AG04450 (cell line): ENCODE results near the gene RPS16. TPM values are rescaled to one million over a fixed set of nuclear protein-coding genes. Genes with fewer than 3 reads are reported as not detected.
A peak's percentile ranks its signal among the peaks of the same experiment; 100 is the strongest.

Source experiments
- CTCF ChIA-PET: fragments of 300-600, 350-600 bp; formaldehyde crosslinking; extraction: SDS; loops from one replicate; lab custom pipeline; 2022; ENCODE audit warnings: antibody characterized with exemption, inconsistent platforms; lab: Charles Lee
- POLR2A ChIA-PET: fragments of 350-600 bp; formaldehyde crosslinking; extraction: SDS; loops from one replicate; lab custom pipeline; 2021; ENCODE audit warnings: antibody characterized with exemption, inconsistent platforms; lab: Yijun Ruan, JAX
- DNase-seq: peaks from one replicate; pipeline ENCODE4 v3.0.0-alpha.2; 2011; ENCODE audit warnings: low read depth, low spot score
- H3K27ac ChIP-seq: one replicate; pipeline ENCODE4 v1.5.1; 2012; ENCODE audit warnings: low read depth, low read length, control low read depth
- H3K27me3 ChIP-seq: one replicate; pipeline ENCODE4 v1.6.0; 2012; ENCODE audit warnings: low read length; ENCODE audit not compliant: control insufficient read depth, insufficient read depth
- H3K4me3 ChIP-seq: 2 replicates; pipeline ENCODE4 v1.5.1; 2011; ENCODE audit warnings: mild to moderate bottlenecking, low read depth, low read length, control low read depth
- H3K9me3 ChIP-seq: 2 replicates; pipeline ENCODE4 v1.5.1; 2012; ENCODE audit warnings: low read length; ENCODE audit not compliant: control insufficient read depth, insufficient read depth
- polyA plus RNA-seq: library from polyadenylated mRNA; depleted of rRNA; stranded (reverse); fragments of >200 nt; gene quantifications from 2 replicates; pipeline ENCODE4 v1.2.3, GENCODE V29; 2011
- TF ChIP-seq, protein P1 (sequence below): IDR thresholded peaks from 2 replicates; pipeline ENCODE4 v1.5.1; 2011; ENCODE audit warnings: low read depth, low read length, control low read depth, inconsistent platforms

Gene RPS16
- polyA plus RNA-seq, 1 experiment = 1,488 TPM

DNA sequence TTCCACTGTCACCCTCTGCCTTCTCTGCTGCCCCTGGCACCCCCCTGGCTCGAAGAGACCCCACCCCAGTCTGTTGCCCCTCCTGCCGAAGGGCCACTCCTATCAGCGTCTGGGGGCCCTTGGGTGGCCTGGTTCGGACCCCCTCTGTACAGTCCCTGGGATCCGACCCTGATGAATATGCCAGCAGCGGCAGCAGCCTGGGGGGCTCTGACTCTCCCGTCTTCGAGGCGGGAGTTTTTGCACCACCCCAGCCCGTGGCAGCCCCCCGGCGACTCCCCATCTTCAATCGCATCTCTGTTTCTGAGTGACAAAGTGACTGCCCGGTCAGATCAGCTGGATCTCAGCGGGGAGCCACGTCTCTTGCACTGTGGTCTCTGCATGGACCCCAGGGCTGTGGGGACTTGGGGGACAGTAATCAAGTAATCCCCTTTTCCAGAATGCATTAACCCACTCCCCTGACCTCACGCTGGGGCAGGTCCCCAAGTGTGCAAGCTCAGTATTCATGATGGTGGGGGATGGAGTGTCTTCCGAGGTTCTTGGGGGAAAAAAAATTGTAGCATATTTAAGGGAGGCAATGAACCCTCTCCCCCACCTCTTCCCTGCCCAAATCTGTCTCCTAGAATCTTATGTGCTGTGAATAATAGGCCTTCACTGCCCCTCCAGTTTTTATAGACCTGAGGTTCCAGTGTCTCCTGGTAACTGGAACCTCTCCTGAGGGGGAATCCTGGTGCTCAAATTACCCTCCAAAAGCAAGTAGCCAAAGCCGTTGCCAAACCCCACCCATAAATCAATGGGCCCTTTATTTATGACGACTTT, 27.1 kb downstream of the RPS16 start:
- TF ChIP-seq, protein P1, sequence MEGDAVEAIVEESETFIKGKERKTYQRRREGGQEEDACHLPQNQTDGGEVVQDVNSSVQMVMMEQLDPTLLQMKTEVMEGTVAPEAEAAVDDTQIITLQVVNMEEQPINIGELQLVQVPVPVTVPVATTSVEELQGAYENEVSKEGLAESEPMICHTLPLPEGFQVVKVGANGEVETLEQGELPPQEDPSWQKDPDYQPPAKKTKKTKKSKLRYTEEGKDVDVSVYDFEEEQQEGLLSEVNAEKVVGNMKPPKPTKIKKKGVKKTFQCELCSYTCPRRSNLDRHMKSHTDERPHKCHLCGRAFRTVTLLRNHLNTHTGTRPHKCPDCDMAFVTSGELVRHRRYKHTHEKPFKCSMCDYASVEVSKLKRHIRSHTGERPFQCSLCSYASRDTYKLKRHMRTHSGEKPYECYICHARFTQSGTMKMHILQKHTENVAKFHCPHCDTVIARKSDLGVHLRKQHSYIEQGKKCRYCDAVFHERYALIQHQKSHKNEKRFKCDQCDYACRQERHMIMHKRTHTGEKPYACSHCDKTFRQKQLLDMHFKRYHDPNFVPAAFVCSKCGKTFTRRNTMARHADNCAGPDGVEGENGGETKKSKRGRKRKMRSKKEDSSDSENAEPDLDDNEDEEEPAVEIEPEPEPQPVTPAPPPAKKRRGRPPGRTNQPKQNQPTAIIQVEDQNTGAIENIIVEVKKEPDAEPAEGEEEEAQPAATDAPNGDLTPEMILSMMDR = no peak
- ChIA-PET POLR2A (interaction anchor here (3.7 to 3.8 kb wide), 3 partner anchors 10 to 27 kb away, joined by 20 to 27 read pairs (median 22); partner anchors contain the start of genes MED29, PAF1 and RPS16), CTCF (interaction anchor here (2.7 kb wide), 1 partner anchor 10 kb away, joined by 12 read pairs; no protein-coding TSS in a partner anchor)
- Histone ChIP-seq H3K9me3 (peaks cover 8% of the 10 kb centered on the region; the same call in 1 of the 2 replicates), H3K27ac (peak overlapping the region; percentile 57), H3K4me3 (peak overlapping the region; percentile 93), H3K27me3 (no peaks in the 10 kb centered on the region)
- DNase-seq = no peak

DNA sequence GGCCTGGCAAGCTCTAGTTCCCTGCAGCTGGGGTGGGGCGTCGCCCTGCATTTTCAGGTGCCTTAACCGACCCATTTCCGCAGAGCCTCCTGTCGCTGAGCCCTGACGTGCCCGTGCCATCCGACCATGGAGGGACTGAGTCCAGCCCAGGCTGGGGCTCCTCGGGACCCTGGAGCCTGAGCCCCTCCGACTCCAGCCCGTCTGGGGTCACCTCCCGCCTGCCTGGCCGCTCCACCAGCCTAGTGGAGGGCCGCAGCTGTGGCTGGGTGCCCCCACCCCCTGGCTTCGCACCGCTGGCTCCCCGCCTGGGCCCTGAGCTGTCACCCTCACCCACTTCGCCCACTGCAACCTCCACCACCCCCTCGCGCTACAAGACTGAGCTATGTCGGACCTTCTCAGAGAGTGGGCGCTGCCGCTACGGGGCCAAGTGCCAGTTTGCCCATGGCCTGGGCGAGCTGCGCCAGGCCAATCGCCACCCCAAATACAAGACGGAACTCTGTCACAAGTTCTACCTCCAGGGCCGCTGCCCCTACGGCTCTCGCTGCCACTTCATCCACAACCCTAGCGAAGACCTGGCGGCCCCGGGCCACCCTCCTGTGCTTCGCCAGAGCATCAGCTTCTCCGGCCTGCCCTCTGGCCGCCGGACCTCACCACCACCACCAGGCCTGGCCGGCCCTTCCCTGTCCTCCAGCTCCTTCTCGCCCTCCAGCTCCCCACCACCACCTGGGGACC, 27.9 kb downstream of the RPS16 start:
- H3K4me3 ChIP-seq = peak overlapping the region; percentile 93
- no peak for DNase-seq
- peak overlapping the region; percentile 57 for H3K27ac ChIP-seq
- ChIA-PET POLR2A (interaction anchor here (3.7 to 3.8 kb wide), 3 partner anchors 10 to 28 kb away, joined by 20 to 27 read pairs (median 22); partner anchors contain the start of genes MED29, PAF1 and RPS16), CTCF (interaction anchor here (2.7 kb wide), 1 partner anchor 10 kb away, joined by 12 read pairs; no protein-coding TSS in a partner anchor)
- no peaks in the 10 kb centered on the region for H3K27me3 ChIP-seq
- TF ChIP-seq, protein P1 = no peak
- H3K9me3 ChIP-seq = peaks cover 8% of the 10 kb centered on the region; the same call in 1 of the 2 replicates

DNA sequence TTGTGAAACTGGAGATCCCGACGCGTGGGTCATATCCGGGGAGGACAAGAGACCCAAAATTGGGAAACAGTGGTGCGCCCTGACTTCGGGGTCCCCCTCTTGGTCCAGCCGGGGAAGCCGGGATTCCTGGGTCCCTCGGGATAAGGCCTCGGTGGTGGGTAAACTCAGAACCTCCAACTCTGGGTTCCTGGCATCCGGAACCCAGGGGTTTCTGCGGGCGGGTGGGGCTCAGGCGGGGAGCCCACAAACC, 28.4 kb downstream of the RPS16 start:
- DNase-seq = no peak
- Histone ChIP-seq H3K27me3 (no peaks in the 10 kb centered on the region), H3K27ac (peak overlapping the region; percentile 81), H3K4me3 (peak overlapping the region; percentile 93), H3K9me3 (peaks cover 8% of the 10 kb centered on the region; the same call in 1 of the 2 replicates)
- POLR2A ChIA-PET = interaction anchor here (3.7 to 3.8 kb wide), 3 partner anchors 9 to 29 kb away, joined by 20 to 27 read pairs (median 22); partner anchors contain the start of genes MED29, PAF1 and RPS16
- CTCF ChIA-PET = interaction anchor here (2.7 kb wide), 1 partner anchor 9 kb away, joined by 12 read pairs; no protein-coding TSS in a partner anchor
- TF ChIP-seq, protein P1 = no peak

DNA sequence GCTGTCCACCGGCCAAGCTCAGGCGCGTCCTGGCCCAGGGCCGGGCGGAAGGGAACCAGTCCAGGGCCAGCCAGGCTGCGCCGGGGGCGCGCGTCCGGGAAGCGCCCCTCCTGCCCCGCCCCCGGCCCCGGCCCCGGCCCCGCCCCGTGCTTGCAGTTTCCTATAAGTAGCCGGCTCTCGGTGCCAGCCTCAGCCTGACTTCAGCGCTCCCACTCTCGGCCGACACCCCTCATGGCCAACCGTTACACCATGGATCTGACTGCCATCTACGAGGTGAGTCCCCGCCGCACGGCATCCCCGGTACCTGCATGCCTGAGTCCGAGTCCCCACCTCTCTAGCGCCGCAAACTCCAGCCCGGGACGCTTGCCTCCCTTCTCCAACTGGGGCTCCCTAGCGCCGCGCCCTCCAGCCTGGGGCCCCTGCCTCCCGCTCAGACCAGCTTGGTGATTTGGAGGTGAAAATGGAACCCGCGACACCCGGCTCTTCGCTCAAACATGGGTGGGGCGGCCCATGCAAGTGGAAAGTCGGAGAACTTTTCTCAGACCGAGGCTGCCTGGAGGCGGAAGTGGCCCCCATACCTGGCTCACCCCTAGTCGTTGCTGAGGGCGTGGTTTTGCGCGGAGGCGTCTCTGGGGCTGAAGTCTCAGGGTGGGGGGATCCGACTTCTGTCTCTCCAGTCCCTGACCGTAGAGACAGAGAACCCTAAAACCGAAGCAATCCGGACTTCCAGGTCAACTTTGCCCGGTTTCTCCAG, 28.9 kb downstream of the RPS16 start, which contains the start of gene ZFP36:
Gene ZFP36 (plus strand): TSS at position 192 of the 754 bp plus-strand sequence. CDS start 58 bp downstream, at position 250.
- TF ChIP-seq, protein P1 = no peak
- peak; percentile 60 for DNase-seq
- H3K9me3 ChIP-seq = peaks cover 8% of the 10 kb centered on the region; the same call in 1 of the 2 replicates
- H3K27ac ChIP-seq = peak within 1 kb of the TSS; percentile 81
- peak within 1 kb of the TSS; percentile 93 for H3K4me3 ChIP-seq
- H3K27me3 ChIP-seq = no peaks in the 10 kb centered on the region
- ChIA-PET POLR2A (interaction anchor here (0.6 to 3.8 kb wide), 6 partner anchors 9 to 1812 kb away, joined by 3 to 27 read pairs (median 12); partner anchors contain the start of genes AXL, MED29, PAF1 and RPS16), CTCF (interaction anchor here (1.1 to 2.7 kb wide), 2 partner anchors 9 to 10 kb away, joined by 4 to 12 read pairs; no protein-coding TSS in a partner anchor)
